GM13977 (cell line): ENCODE results near the gene P2RY14.

ENCODE experiments used
- DNase-seq: peaks from one replicate; pipeline ENCODE4 v3.0.0; 2012; ENCODE audit warnings: low spot score
- in situ Hi-C: fragments of 300-500 bp; cut with MboI; formaldehyde crosslinking; loops from one replicate; pipeline ENCODE4 v1.12.0; 2022; ENCODE audit warnings: low sequenced_read_pairs, low pct_unique_long_range_greater_than_20kb, mixed read lengths, inconsistent platforms; ENCODE audit not compliant: unreplicated experiment
- TF ChIP-seq, protein P1 (sequence below): IDR thresholded peaks from 2 replicates; pipeline ENCODE4 v1.5.1; 2012; ENCODE audit warnings: mild to moderate bottlenecking, control low read depth; ENCODE audit not compliant: insufficient read depth; ENCODE audit errors: extremely low read depth, missing control alignments

The P2RY14 gene

DNA sequence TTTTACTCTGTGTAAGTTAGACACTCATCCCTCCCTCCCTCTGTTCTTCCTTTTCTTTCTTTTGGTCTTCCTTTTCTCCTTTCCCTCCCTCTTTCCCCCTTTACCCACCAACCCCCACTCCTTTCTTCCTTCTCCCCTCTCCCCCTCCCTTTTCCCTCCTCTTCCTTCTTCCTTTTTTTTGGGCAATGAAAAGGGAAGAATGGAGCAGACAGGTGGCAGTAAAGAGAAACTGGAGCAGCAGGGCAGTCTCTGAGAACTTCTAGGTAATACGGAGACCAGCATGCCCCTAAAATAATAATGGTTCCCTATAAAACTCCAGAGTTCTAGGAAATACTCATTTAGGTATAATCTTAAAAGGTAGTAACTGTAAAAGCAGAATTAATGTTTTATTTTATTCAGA is 63.9 kb downstream of the P2RY14 start:
- TF ChIP-seq, protein P1, sequence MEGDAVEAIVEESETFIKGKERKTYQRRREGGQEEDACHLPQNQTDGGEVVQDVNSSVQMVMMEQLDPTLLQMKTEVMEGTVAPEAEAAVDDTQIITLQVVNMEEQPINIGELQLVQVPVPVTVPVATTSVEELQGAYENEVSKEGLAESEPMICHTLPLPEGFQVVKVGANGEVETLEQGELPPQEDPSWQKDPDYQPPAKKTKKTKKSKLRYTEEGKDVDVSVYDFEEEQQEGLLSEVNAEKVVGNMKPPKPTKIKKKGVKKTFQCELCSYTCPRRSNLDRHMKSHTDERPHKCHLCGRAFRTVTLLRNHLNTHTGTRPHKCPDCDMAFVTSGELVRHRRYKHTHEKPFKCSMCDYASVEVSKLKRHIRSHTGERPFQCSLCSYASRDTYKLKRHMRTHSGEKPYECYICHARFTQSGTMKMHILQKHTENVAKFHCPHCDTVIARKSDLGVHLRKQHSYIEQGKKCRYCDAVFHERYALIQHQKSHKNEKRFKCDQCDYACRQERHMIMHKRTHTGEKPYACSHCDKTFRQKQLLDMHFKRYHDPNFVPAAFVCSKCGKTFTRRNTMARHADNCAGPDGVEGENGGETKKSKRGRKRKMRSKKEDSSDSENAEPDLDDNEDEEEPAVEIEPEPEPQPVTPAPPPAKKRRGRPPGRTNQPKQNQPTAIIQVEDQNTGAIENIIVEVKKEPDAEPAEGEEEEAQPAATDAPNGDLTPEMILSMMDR = no peak
- in situ Hi-C loops = no loop called here
- DNase-seq = no peak

DNA sequence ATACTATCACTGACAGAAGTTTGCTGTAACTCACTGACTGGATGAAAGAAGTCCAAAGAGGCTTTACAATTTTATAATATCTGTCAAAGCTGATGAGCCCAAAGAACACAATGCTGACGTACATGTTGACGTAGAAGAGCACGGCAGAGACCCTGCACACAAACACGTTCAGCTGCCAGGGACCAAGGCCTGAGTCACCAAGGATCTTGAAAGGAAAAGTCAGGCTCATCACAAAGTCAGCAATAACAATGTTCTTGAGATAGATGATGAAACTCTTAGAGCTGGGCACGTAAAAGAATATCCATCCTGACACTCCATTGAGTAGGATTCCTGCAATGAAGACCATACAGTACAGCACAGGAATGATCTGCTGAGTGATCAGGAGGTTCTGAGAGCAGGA is 64.5 kb downstream of the P2RY14 start:
- TF ChIP-seq, protein P1 = no peak
- in situ Hi-C loops = no loop called here
- no peak for DNase-seq

DNA sequence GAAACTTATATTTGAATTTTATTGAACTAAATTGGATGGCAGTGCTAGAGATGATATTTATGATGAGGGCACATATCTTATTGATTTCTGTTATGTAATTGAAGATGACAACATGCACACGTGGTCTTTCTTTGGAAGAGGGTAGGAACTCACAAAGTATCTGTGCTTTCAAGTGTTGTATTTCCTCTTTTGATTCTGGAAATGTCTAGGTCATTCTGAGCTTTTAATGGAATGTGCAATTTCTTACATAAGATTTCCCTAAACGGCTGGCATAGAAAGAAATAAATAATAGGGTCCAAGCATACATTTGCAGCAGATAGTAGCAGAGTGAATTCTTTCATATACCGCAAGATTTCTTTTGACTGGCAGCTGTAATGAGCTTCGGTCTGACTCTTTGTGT is 65.2 kb downstream of the P2RY14 start:
- TF ChIP-seq, protein P1 = no peak
- in situ Hi-C loops = no loop called here
- no peak for DNase-seq

- DNase-seq = no peak
- in situ Hi-C loops = no loop called here
- TF ChIP-seq, protein P1 = peak; percentile 15
Measured at GRCh38 chr3:151210676-151211381, 67.5 kb downstream of the P2RY14 start.

GRCh38 chr3:151209654-151210053 is 68.7 kb downstream of the P2RY14 start:
- TF ChIP-seq, protein P1 = no peak
- no peak for DNase-seq
- in situ Hi-C loops = no loop called here

- TF ChIP-seq, protein P1 = no peak
- in situ Hi-C loops = no loop called here
- no peak for DNase-seq
Measured at GRCh38 chr3:151206201-151206600, 72.1 kb downstream of the P2RY14 start.
